ENCODE data around the gene RDM1. TPM values are rescaled to one million over a fixed set of nuclear protein-coding genes. Genes with fewer than 3 reads are reported as not detected.

RDM1 gene
- total and polyA plus RNA-seq, 4 donors: 0.10 to 0.26 TPM; not detected in 2

GRCh38 chr17:35879773-35880654, 50.6 kb downstream of the RDM1 start, which contains the start of gene CCL5:
Gene CCL5, minus strand, starts transcription at chr17:35880360.
- Histone ChIP-seq H3K9ac (ENCODE audit: insufficient read depth in 1 of 2, low read length in 2 of 2) (no peak within 1 kb of the TSS), H3K4me1 (ENCODE audit: control insufficient read depth in 5 of 5, insufficient read depth in 5 of 5, low read length in 5 of 5) (peaks cover 0 to 3% (median 0%) of the 10 kb centered on the region in 5 donors), H3K4me3 (no peak within 1 kb of the TSS), H3K27me3 (ENCODE audit: control insufficient read depth in 3 of 3, insufficient read depth in 3 of 3, low read length in 2 of 3) (no peaks in the 10 kb centered on the region), H3K9me3 (ENCODE audit: control insufficient read depth in 4 of 4, insufficient read depth in 3 of 4, low read length in 3 of 4) (no peaks in the 10 kb centered on the region), H3K27ac (ENCODE audit: low read depth in 1 of 2, low read length in 1 of 2) (no peak within 1 kb of the TSS), H3K36me3 (ENCODE audit: control insufficient read depth in 4 of 4, insufficient read depth in 4 of 4, low read length in 4 of 4) (no peaks in the 10 kb centered on the region)
- DNase-seq: no peak
- WGBS, 2 donors: 68 to 71% methylated on average over 11 of the region's 11 CpGs
- TF ChIP-seq, protein P1, sequence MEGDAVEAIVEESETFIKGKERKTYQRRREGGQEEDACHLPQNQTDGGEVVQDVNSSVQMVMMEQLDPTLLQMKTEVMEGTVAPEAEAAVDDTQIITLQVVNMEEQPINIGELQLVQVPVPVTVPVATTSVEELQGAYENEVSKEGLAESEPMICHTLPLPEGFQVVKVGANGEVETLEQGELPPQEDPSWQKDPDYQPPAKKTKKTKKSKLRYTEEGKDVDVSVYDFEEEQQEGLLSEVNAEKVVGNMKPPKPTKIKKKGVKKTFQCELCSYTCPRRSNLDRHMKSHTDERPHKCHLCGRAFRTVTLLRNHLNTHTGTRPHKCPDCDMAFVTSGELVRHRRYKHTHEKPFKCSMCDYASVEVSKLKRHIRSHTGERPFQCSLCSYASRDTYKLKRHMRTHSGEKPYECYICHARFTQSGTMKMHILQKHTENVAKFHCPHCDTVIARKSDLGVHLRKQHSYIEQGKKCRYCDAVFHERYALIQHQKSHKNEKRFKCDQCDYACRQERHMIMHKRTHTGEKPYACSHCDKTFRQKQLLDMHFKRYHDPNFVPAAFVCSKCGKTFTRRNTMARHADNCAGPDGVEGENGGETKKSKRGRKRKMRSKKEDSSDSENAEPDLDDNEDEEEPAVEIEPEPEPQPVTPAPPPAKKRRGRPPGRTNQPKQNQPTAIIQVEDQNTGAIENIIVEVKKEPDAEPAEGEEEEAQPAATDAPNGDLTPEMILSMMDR (IDR thresholded peaks at IDR 0.05; ENCODE audit: control extremely low read depth, extremely low read depth): no peak
- no peak for ATAC-seq (ENCODE audit: insufficient read depth, low FRiP score)

- TF ChIP-seq, protein P1 (IDR thresholded peaks at IDR 0.05; ENCODE audit: control extremely low read depth, extremely low read depth): no peak
- Histone ChIP-seq H3K27me3 (ENCODE audit: control insufficient read depth in 3 of 3, insufficient read depth in 3 of 3, low read length in 2 of 3) (no peaks in the 10 kb centered on the region), H3K9ac (ENCODE audit: insufficient read depth in 1 of 2, low read length in 2 of 2) (no peak overlapping the region), H3K4me3 (no peak overlapping the region), H3K4me1 (ENCODE audit: control insufficient read depth in 5 of 5, insufficient read depth in 5 of 5, low read length in 5 of 5) (peaks cover 0 to 3% (median 0%) of the 10 kb centered on the region in 5 donors), H3K27ac (ENCODE audit: low read depth in 1 of 2, low read length in 1 of 2) (no peak overlapping the region), H3K36me3 (ENCODE audit: control insufficient read depth in 4 of 4, insufficient read depth in 4 of 4, low read length in 4 of 4) (no peaks in the 10 kb centered on the region), H3K9me3 (ENCODE audit: control insufficient read depth in 4 of 4, insufficient read depth in 3 of 4, low read length in 3 of 4) (no peaks in the 10 kb centered on the region)
- DNase-seq: no peak
- ATAC-seq (ENCODE audit: insufficient read depth, low FRiP score): no peak
- WGBS, 2 donors: 59 to 81% methylated on average over 4 of the region's 4 CpGs
These were observed 52.2 kb downstream of the RDM1 start for GRCh38 chr17:35878361-35878760.

- DNase-seq: no peak
- no peak for ATAC-seq (ENCODE audit: insufficient read depth, low FRiP score)
- TF ChIP-seq, protein P1 (IDR thresholded peaks at IDR 0.05; ENCODE audit: control extremely low read depth, extremely low read depth): no peak
These were observed 53.1 kb downstream of the RDM1 start for GRCh38 chr17:35877345-35878029.

More at GRCh38 chr17:35877345-35878029, 53.1 kb downstream of the RDM1 start:
- Histone ChIP-seq H3K36me3 (ENCODE audit: control insufficient read depth in 4 of 4, insufficient read depth in 4 of 4, low read length in 4 of 4) (no peaks in the 10 kb centered on the region), H3K4me3 (no peak overlapping the region), H3K9me3 (ENCODE audit: control insufficient read depth in 4 of 4, insufficient read depth in 3 of 4, low read length in 3 of 4) (no peaks in the 10 kb centered on the region), H3K27ac (ENCODE audit: low read depth in 1 of 2, low read length in 1 of 2) (no peak overlapping the region), H3K9ac (ENCODE audit: insufficient read depth in 1 of 2, low read length in 2 of 2) (no peak overlapping the region), H3K27me3 (ENCODE audit: control insufficient read depth in 3 of 3, insufficient read depth in 3 of 3, low read length in 2 of 3) (no peaks in the 10 kb centered on the region), H3K4me1 (ENCODE audit: control insufficient read depth in 5 of 5, insufficient read depth in 5 of 5, low read length in 5 of 5) (peaks cover 0 to 3% (median 0%) of the 10 kb centered on the region in 5 donors)

Measured in lung (tissue), 12 donors.